WTC11 (cell line): Measurements from ENCODE around the gene SMC5. TPM values are rescaled to one million over a fixed set of nuclear protein-coding genes. Genes with fewer than 3 reads are reported as not detected.

Experiments
- ATAC-seq: fragments of 200-7000 bp; cut with Tn5 transposase; 2 replicates; pipeline ENCODE4 v1.10.0; 2021; ENCODE audit warnings: mild to moderate bottlenecking, moderate library complexity
- CTCF ChIA-PET: fragments of 300-600 bp; sonication (Branson Sonifier 250); formaldehyde crosslinking; loops from one replicate; lab custom pipeline; 2021; ENCODE audit warnings: antibody characterized with exemption; lab: Charles Lee
- POLR2A ChIA-PET: fragments of 350-600 bp; sonication (Branson Sonifier 250); formaldehyde crosslinking; loops from one replicate; lab custom pipeline; 2021; ENCODE audit warnings: antibody characterized with exemption; lab: Charles Lee
- DNase-seq: peaks from one replicate; pipeline ENCODE4 v3.0.0; 2021; ENCODE audit warnings: low spot score
- H3K27ac Mint-ChIP-seq: 2 replicates; pipeline ENCODE4 v1.8.0; 2021; ENCODE audit warnings: mixed read lengths
- H3K27me3 Mint-ChIP-seq: 2 replicates; pipeline ENCODE4 v1.8.0; 2021; ENCODE audit warnings: low read depth, mild to moderate bottlenecking, moderate library complexity, mixed read lengths
- H3K36me3 Mint-ChIP-seq: 2 replicates; pipeline ENCODE4 v1.8.0; 2021; ENCODE audit warnings: mixed read lengths
- H3K4me1 Mint-ChIP-seq: 2 replicates; pipeline ENCODE4 v1.8.0; 2022; ENCODE audit warnings: mixed read lengths
- H3K4me3 Mint-ChIP-seq: 2 replicates; pipeline ENCODE4 v1.8.0; 2021; ENCODE audit warnings: mild to moderate bottlenecking, moderate library complexity, mixed read lengths
- H3K9me3 Mint-ChIP-seq: 2 replicates; pipeline ENCODE4 v1.8.0; 2021; ENCODE audit warnings: mixed read lengths
- ATF1 ChIP-seq: sonication (generic); formaldehyde crosslinking; IDR thresholded peaks from 2 replicates; pipeline ENCODE4 v1.8.1; 2023; ENCODE audit warnings: mild to moderate bottlenecking, moderate library complexity, missing genetic modification reagents
- CREM ChIP-seq: sonication (generic); formaldehyde crosslinking; IDR thresholded peaks from 2 replicates; pipeline ENCODE4 v1.8.1; 2022; ENCODE audit warnings: mild to moderate bottlenecking, missing genetic modification reagents, moderate library complexity
- E2F4 ChIP-seq: sonication (generic); formaldehyde crosslinking; IDR thresholded peaks from 2 replicates; pipeline ENCODE4 v1.8.1; 2022; ENCODE audit warnings: low read depth, mild to moderate bottlenecking, moderate library complexity, missing genetic modification reagents, borderline replicate concordance
- E2F5 ChIP-seq: sonication (generic); formaldehyde crosslinking; IDR thresholded peaks from 2 replicates; pipeline ENCODE4 v1.8.1; 2022; ENCODE audit warnings: mild to moderate bottlenecking, moderate library complexity, missing genetic modification reagents
- GTF2I ChIP-seq: fragments of 250-450 bp; sonication (Bioruptor Pico); conservative IDR thresholded peaks from 2 replicates; pipeline ENCODE4 v1.4.0; 2021; ENCODE audit warnings: mild to moderate bottlenecking
- HMGA2 ChIP-seq: fragments of 250-450 bp; sonication (Bioruptor Pico); IDR thresholded peaks from 2 replicates; pipeline ENCODE4 v1.4.0; 2021; ENCODE audit warnings: mild to moderate bottlenecking, moderate library complexity
- HMGXB4 ChIP-seq: sonication (generic); formaldehyde crosslinking; IDR thresholded peaks from 2 replicates; pipeline ENCODE4 v1.8.1; 2023; ENCODE audit warnings: mild to moderate bottlenecking, moderate library complexity, missing genetic modification reagents
- JAZF1 ChIP-seq: fragments of 250-450 bp; sonication (Bioruptor Pico); IDR thresholded peaks from 2 replicates; pipeline ENCODE4 v1.9.0; 2021; ENCODE audit warnings: moderate library complexity, mild to moderate bottlenecking, inconsistent platforms
- MXD4 ChIP-seq: fragments of 250-450 bp; sonication (Bioruptor Pico); IDR thresholded peaks from 2 replicates; pipeline ENCODE4 v1.8.0; 2021; ENCODE audit warnings: mild to moderate bottlenecking, moderate library complexity, borderline replicate concordance
- NFYB ChIP-seq: sonication (generic); formaldehyde crosslinking; conservative IDR thresholded peaks from 2 replicates; pipeline ENCODE4 v1.8.0; 2022; ENCODE audit warnings: low read depth, missing genetic modification reagents
- NR2C2 ChIP-seq: sonication (generic); formaldehyde crosslinking; IDR thresholded peaks from 2 replicates; pipeline ENCODE4 v1.8.0; 2022; ENCODE audit warnings: mild to moderate bottlenecking, missing genetic modification reagents
- PREB ChIP-seq: sonication (generic); formaldehyde crosslinking; IDR thresholded peaks from 2 replicates; pipeline ENCODE4 v1.8.1; 2022; ENCODE audit warnings: mild to moderate bottlenecking, missing genetic modification reagents, moderate library complexity, borderline replicate concordance
- PRRX2 ChIP-seq: fragments of 250-450 bp; sonication (Bioruptor Pico); IDR thresholded peaks from 2 replicates; pipeline ENCODE4 v1.8.0; 2021; ENCODE audit warnings: mild to moderate bottlenecking
- RORB ChIP-seq: fragments of 250-450 bp; sonication (Bioruptor Pico); IDR thresholded peaks from 2 replicates; pipeline ENCODE4 v1.9.0; 2021; ENCODE audit warnings: mild to moderate bottlenecking
- SMAD3 ChIP-seq: sonication (generic); formaldehyde crosslinking; IDR thresholded peaks from 2 replicates; pipeline ENCODE4 v1.8.0; 2022; ENCODE audit warnings: missing genetic modification reagents, mild to moderate bottlenecking, borderline replicate concordance
- SMAD4 ChIP-seq: sonication (generic); formaldehyde crosslinking; IDR thresholded peaks from 2 replicates; pipeline ENCODE4 v1.8.0; 2022; ENCODE audit warnings: mild to moderate bottlenecking, missing genetic modification reagents
- SOX15 ChIP-seq: fragments of 250-450 bp; sonication (Bioruptor Pico); IDR thresholded peaks from 2 replicates; pipeline ENCODE4 v1.9.0; 2021; ENCODE audit warnings: mild to moderate bottlenecking
- SP1 ChIP-seq: sonication (generic); formaldehyde crosslinking; conservative IDR thresholded peaks from 2 replicates; pipeline ENCODE4 v1.8.1; 2022; ENCODE audit warnings: missing genetic modification reagents
- STAT6 ChIP-seq: sonication (generic); formaldehyde crosslinking; conservative IDR thresholded peaks from 2 replicates; pipeline ENCODE4 v1.8.1; 2023; ENCODE audit warnings: mild to moderate bottlenecking, low read depth, missing genetic modification reagents, moderate library complexity
- TEAD1 ChIP-seq: sonication (generic); formaldehyde crosslinking; IDR thresholded peaks from 2 replicates; pipeline ENCODE4 v1.8.0; 2022; ENCODE audit warnings: mild to moderate bottlenecking, missing genetic modification reagents
- TP53 ChIP-seq: sonication (generic); formaldehyde crosslinking; IDR thresholded peaks from 2 replicates; pipeline ENCODE4 v1.8.1; 2023; ENCODE audit warnings: mild to moderate bottlenecking, missing genetic modification reagents
- ZBTB21 ChIP-seq: sonication (generic); formaldehyde crosslinking; IDR thresholded peaks from 2 replicates; pipeline ENCODE4 v1.8.1; 2023; ENCODE audit warnings: mild to moderate bottlenecking, missing genetic modification reagents, borderline replicate concordance
- ZBTB43 ChIP-seq: sonication (generic); formaldehyde crosslinking; IDR thresholded peaks from 2 replicates; pipeline ENCODE4 v1.8.1; 2023; ENCODE audit warnings: mild to moderate bottlenecking, missing genetic modification reagents
- ZNF232 ChIP-seq: sonication (generic); formaldehyde crosslinking; IDR thresholded peaks from 2 replicates; pipeline ENCODE4 v1.8.0; 2022; ENCODE audit warnings: mild to moderate bottlenecking, missing genetic modification reagents
- ZNF317 ChIP-seq: sonication (generic); formaldehyde crosslinking; IDR thresholded peaks from 2 replicates; pipeline ENCODE4 v1.8.1; 2023; ENCODE audit warnings: low read depth, mild to moderate bottlenecking, moderate library complexity, missing genetic modification reagents, borderline replicate concordance
- ZNF416 ChIP-seq: fragments of 250-450 bp; sonication (Bioruptor Pico); IDR thresholded peaks from 2 replicates; pipeline ENCODE4 v1.9.0; 2021; ENCODE audit warnings: mild to moderate bottlenecking, inconsistent platforms
- ZNF671 ChIP-seq: fragments of 250-450 bp; sonication (Bioruptor Pico); IDR thresholded peaks from 2 replicates; pipeline ENCODE4 v1.8.0; 2021; ENCODE audit warnings: mild to moderate bottlenecking
- ZSCAN18 ChIP-seq: fragments of 250-450 bp; sonication (Bioruptor Pico); IDR thresholded peaks from 2 replicates; pipeline ENCODE4 v2.1.2; 2022; ENCODE audit warnings: mild to moderate bottlenecking, moderate library complexity
- total RNA-seq: library from RNA; stranded (reverse); gene quantifications from 3 replicates; pipeline ENCODE4 v1.2.3, GENCODE V29; 2021

SMC5 gene
- total RNA-seq, 1 experiment from 2014 or later: 20.2 TPM

- Mint-ChIP-seq H3K4me1 (peaks cover 6% of the 10 kb centered on the region; the same call in 1 of the 2 replicates), H3K9me3 (peaks cover 6% of the 10 kb centered on the region), H3K27ac (no peak overlapping the region), H3K27me3 (no peaks in the 10 kb centered on the region), H3K36me3 (peaks cover 35% of the 10 kb centered on the region), H3K4me3 (no peak overlapping the region)
- CTCF ChIA-PET: interaction anchor here (0.9 kb wide), 1 partner anchor 10 kb away, joined by 4 read pairs; no protein-coding TSS in a partner anchor
- ATAC-seq (no peak), DNase-seq (no peak)
- POLR2A ChIA-PET: no interaction called here
- no peak for TF ChIP-seq ATF1 (CRISPR knock-in tag)
- TF ChIP-seq SOX15 (CRISPR knock-in tag): no peak
- no peak for TF ChIP-seq SP1 (CRISPR knock-in tag)
- no peak for TF ChIP-seq GTF2I (CRISPR knock-in tag)
- no peak for TF ChIP-seq STAT6
- TF ChIP-seq ZNF416: no peak
- TF ChIP-seq ZNF232 (CRISPR knock-in tag): no peak
- TF ChIP-seq MXD4 (CRISPR knock-in tag): no peak
- TF ChIP-seq ZNF671 (CRISPR knock-in tag): no peak
- no peak for TF ChIP-seq NR2C2
- no peak for TF ChIP-seq SMAD4 (CRISPR knock-in tag)
- TF ChIP-seq ZBTB43 (CRISPR knock-in tag): no peak
- no peak for TF ChIP-seq TEAD1 (CRISPR knock-in tag)
- no peak for TF ChIP-seq TP53 (CRISPR knock-in tag)
- TF ChIP-seq JAZF1: no peak
- TF ChIP-seq ZSCAN18 (CRISPR knock-in tag): no peak
- no peak for TF ChIP-seq E2F5 (CRISPR knock-in tag)
- TF ChIP-seq ZNF317 (CRISPR knock-in tag): no peak
- no peak for TF ChIP-seq E2F4
These were observed 27.3 kb downstream of the SMC5 start for GRCh38 chr9:70285981-70286598.

- ChIA-PET POLR2A (no interaction called here), CTCF (no interaction called here)
- Mint-ChIP-seq H3K9me3 (peaks cover 33% of the 10 kb centered on the region), H3K36me3 (peaks cover 53% of the 10 kb centered on the region), H3K4me3 (no peak overlapping the region), H3K27ac (no peak overlapping the region), H3K4me1 (no peaks in the 10 kb centered on the region), H3K27me3 (no peaks in the 10 kb centered on the region)
- DNase-seq: no peak
- ATAC-seq: no peak
- TF ChIP-seq NFYB (CRISPR knock-in tag) (no peak), PREB (CRISPR knock-in tag) (no peak), CREM (CRISPR knock-in tag) (no peak), RORB (CRISPR knock-in tag) (no peak), ZBTB21 (CRISPR knock-in tag) (no peak), HMGA2 (CRISPR knock-in tag) (no peak), SMAD3 (CRISPR knock-in tag) (no peak), NR2C2 (no peak), MXD4 (CRISPR knock-in tag) (no peak), PRRX2 (CRISPR knock-in tag) (no peak), HMGXB4 (CRISPR knock-in tag) (no peak)
These were observed 31.8 kb downstream of the SMC5 start for GRCh38 chr9:70290626-70291025.
